HCT116 (cell line): ENCODE data around the gene OSBPL8. TPM values are rescaled to one million over a fixed set of nuclear protein-coding genes. Genes with fewer than 3 reads are reported as not detected.

Source experiments
- ATAC-seq: fragments of 200-7000 bp; cut with Tn5 transposase; 2 replicates; pipeline ENCODE4 v1.9.1; 2020; ENCODE audit warnings: mild to moderate bottlenecking, moderate library complexity
- BruUV-seq: library from RNA; stranded (reverse); fragments of 400-500 nt; replicated peaks from 2 replicates; lab custom pipeline; 2021; lab: Mats Ljungman, UMichigan
- CTCF ChIA-PET: fragments of 300-600 bp; sonication (Branson Sonifier 250); formaldehyde crosslinking; loops from one replicate; lab custom pipeline; 2021; ENCODE audit warnings: antibody characterized with exemption; lab: Charles Lee
- POLR2A ChIA-PET: fragments of 300-600, 350-600 bp; sonication (Branson Sonifier 250); formaldehyde crosslinking; loops from one replicate; lab custom pipeline; 2021; ENCODE audit warnings: antibody characterized with exemption; lab: Charles Lee
- RAD21 ChIA-PET, 2 experiments: fragments of 300-600 bp; sonication (Branson Sonifier 250); formaldehyde crosslinking; loops; one replicate each; lab custom pipeline; 2023; ENCODE audit warnings: low total read pairs in 2 of 2; ENCODE audit not compliant: uncharacterized antibody in 2 of 2, unreplicated experiment in 2 of 2, low non-redundant PET in 1 of 2; lab: Charles Lee
- DNase-seq: peaks from one replicate; pipeline ENCODE4 v3.0.0-alpha.2; 2010; ENCODE audit warnings: low read depth, low spot score
- H2AFZ ChIP-seq: fragments of 200-600 bp; shearing (Covaris generic), sonication (generic); 2 replicates; pipeline ENCODE4 v1.6.1; 2017; ENCODE audit warnings: low read depth, mixed run types, mixed read lengths, antibody characterized with exemption, low read length; ENCODE audit not compliant: poor library complexity, severe bottlenecking
- H3K27ac ChIP-seq: 2 replicates; pipeline ENCODE4 v1.5.1; 2012; ENCODE audit warnings: low read depth, low read length
- H3K27me3 ChIP-seq: fragments of 200-600 bp; sonication (generic); 2 replicates; pipeline ENCODE4 v1.6.1; 2016; ENCODE audit warnings: mixed run types, low read length, mixed read lengths; ENCODE audit not compliant: insufficient read depth
- H3K36me3 ChIP-seq, 2 experiments: fragments of 200-500 bp in 1 of 2; fragments of 200-600 bp in 1 of 2; sonication (Bioruptor generic) in 1 of 2; sonication (generic) in 1 of 2; 2 replicates each; pipeline versions ENCODE4 v1.5.1 to v1.6.1; 2014 to 2016; ENCODE audit warnings: low read length in 2 of 2, inconsistent platforms in 1 of 2, mixed read lengths in 1 of 2, mixed run types in 1 of 2; ENCODE audit not compliant: insufficient read depth in 2 of 2, control insufficient read depth in 1 of 2
- H3K4me1 ChIP-seq, 2 experiments: fragments of 200-600 bp in 1 of 2; sonication (generic) in 1 of 2; 2 replicates each; pipeline versions ENCODE4 v1.5.1 to v1.6.1; 2012 to 2017; ENCODE audit warnings: low read length in 2 of 2, inconsistent platforms in 1 of 2, mild to moderate bottlenecking in 1 of 2, mixed read lengths in 1 of 2, mixed run types in 1 of 2, moderate library complexity in 1 of 2; ENCODE audit not compliant: insufficient read depth in 2 of 2, control insufficient read depth in 1 of 2
- H3K4me2 ChIP-seq: fragments of 200-600 bp; sonication (generic); 2 replicates; pipeline ENCODE4 v1.6.1; 2017; ENCODE audit warnings: mixed run types, low read length, mixed read lengths
- H3K4me3 ChIP-seq, 2 experiments: fragments of 200-600 bp in 1 of 2; sonication (generic) in 1 of 2; replicated peaks in 1 of 2; 2 replicates each; pipeline ENCODE4 v1.5.1; 2011 to 2016; ENCODE audit warnings: low read length in 2 of 2, control low read depth in 1 of 2, low read depth in 1 of 2, mild to moderate bottlenecking in 1 of 2, mixed read lengths in 1 of 2, mixed run types in 1 of 2
- H3K79me2 ChIP-seq: fragments of 200-600 bp; sonication (generic); 2 replicates; pipeline ENCODE4 v1.6.1; 2017; ENCODE audit warnings: mild to moderate bottlenecking, mixed run types, low read length, moderate library complexity, mixed read lengths; ENCODE audit not compliant: insufficient read depth
- H3K9ac ChIP-seq: fragments of 200-600 bp; sonication (generic); 2 replicates; pipeline ENCODE4 v1.6.1; 2016; ENCODE audit warnings: low read length, mixed read lengths
- H3K9me2 ChIP-seq: fragments of 200-600 bp; sonication (generic), shearing (Covaris generic); 2 replicates; pipeline ENCODE4 v1.6.1; 2017; ENCODE audit warnings: mixed run types, mild to moderate bottlenecking, moderate library complexity; ENCODE audit not compliant: insufficient read depth
- H3K9me3 ChIP-seq, 2 experiments: fragments of 200-500 bp in 1 of 2; fragments of 200-600 bp in 1 of 2; sonication (Bioruptor generic) in 1 of 2; sonication (generic) in 1 of 2; 2 replicates each; pipeline ENCODE4 v1.6.1; 2014 to 2017; ENCODE audit warnings: low read length in 2 of 2, mixed read lengths in 2 of 2, inconsistent platforms in 1 of 2, low read depth in 1 of 2, mild to moderate bottlenecking in 1 of 2, mixed run types in 1 of 2, moderate library complexity in 1 of 2; ENCODE audit not compliant: control insufficient read depth in 1 of 2, insufficient read depth in 1 of 2
- H4K20me1 ChIP-seq: fragments of 200-600 bp; sonication (generic), shearing (Covaris generic); 2 replicates; pipeline ENCODE4 v1.6.1; 2017; ENCODE audit warnings: mixed run types, mild to moderate bottlenecking, moderate library complexity; ENCODE audit not compliant: insufficient read depth
- ATF3 ChIP-seq: IDR thresholded peaks from 2 replicates; pipeline ENCODE4 v1.6.1; 2012
- CBX3 ChIP-seq: IDR thresholded peaks from 2 replicates; pipeline ENCODE4 v1.6.1; 2012; ENCODE audit warnings: low read depth
- EGR1 ChIP-seq: IDR thresholded peaks from 2 replicates; pipeline ENCODE4 v1.6.1; 2012; ENCODE audit warnings: low read depth
- ELF1 ChIP-seq: IDR thresholded peaks from 2 replicates; pipeline ENCODE4 v1.6.1; 2012; ENCODE audit warnings: low read depth, borderline replicate concordance
- EZH2 ChIP-seq: fragments of 200-600 bp; sonication (generic); IDR thresholded peaks from 2 replicates; pipeline ENCODE4 v1.6.1; 2017; ENCODE audit warnings: antibody characterized with exemption, mixed run types
- EZH2phosphoT487 ChIP-seq: fragments of 200-600 bp; IDR thresholded peaks from 2 replicates; pipeline ENCODE4 v1.6.1; 2018; ENCODE audit warnings: antibody characterized with exemption, borderline replicate concordance
- FOSL1 ChIP-seq: IDR thresholded peaks from 2 replicates; pipeline ENCODE4 v1.6.1; 2012; ENCODE audit warnings: low read depth
- JUND ChIP-seq: IDR thresholded peaks from 2 replicates; pipeline ENCODE4 v1.6.1; 2012
- MAX ChIP-seq: IDR thresholded peaks from 2 replicates; pipeline ENCODE4 v1.6.1; 2012
- POLR2A ChIP-seq: IDR thresholded peaks from 2 replicates; pipeline ENCODE4 v1.7.0; 2011; ENCODE audit warnings: borderline replicate concordance; ENCODE audit not compliant: insufficient read depth, insufficient read length; ENCODE audit errors: extremely low read depth
- POLR2AphosphoS5 ChIP-seq: IDR thresholded peaks from 2 replicates; pipeline ENCODE4 v1.6.1; 2011; ENCODE audit warnings: mild to moderate bottlenecking, low read depth, low read length, moderate library complexity
- RAD21 ChIP-seq: IDR thresholded peaks from 2 replicates; pipeline ENCODE4 v1.6.1; 2012; ENCODE audit warnings: low read depth, mild to moderate bottlenecking
- SIN3A ChIP-seq: IDR thresholded peaks from 2 replicates; pipeline ENCODE4 v1.6.1; 2012; ENCODE audit warnings: low read depth
- SRF ChIP-seq: IDR thresholded peaks from 2 replicates; pipeline ENCODE4 v1.6.1; 2012; ENCODE audit warnings: low read depth
- TCF7L2 ChIP-seq: IDR thresholded peaks from 2 replicates; pipeline ENCODE4 v1.7.0; 2011; ENCODE audit warnings: borderline replicate concordance, inconsistent platforms; ENCODE audit not compliant: insufficient read depth, insufficient read length; ENCODE audit errors: extremely low read depth
- YY1 ChIP-seq: IDR thresholded peaks from 2 replicates; pipeline ENCODE4 v1.6.1; 2011; ENCODE audit warnings: low read length, low read depth, moderate library complexity, mild to moderate bottlenecking; ENCODE audit not compliant: insufficient replicate concordance; ENCODE audit errors: extremely low read depth
- ZBTB33 ChIP-seq: IDR thresholded peaks from 2 replicates; pipeline ENCODE4 v1.6.1; 2011; ENCODE audit warnings: mild to moderate bottlenecking, low read length, moderate library complexity; ENCODE audit not compliant: insufficient replicate concordance; ENCODE audit errors: extremely low read depth
- ZFX ChIP-seq: fragments of 450-650 bp; IDR thresholded peaks from 2 replicates; pipeline ENCODE4 v1.6.1; 2017
- intact Hi-C: fragments of 100-400 bp; cut with micrococcal nuclease; formaldehyde crosslinking; loops from 2 replicates; pipeline ENCODE4 v1.10.0; 2022
- total RNA-seq: library from RNA; stranded (reverse); gene quantifications from one replicate; pipeline ENCODE4 v1.2.1, GENCODE V29; 2021; ENCODE audit not compliant: unreplicated experiment

Gene OSBPL8
- total RNA-seq, 1 experiment from 2014 or later, result 115 TPM

GRCh38 chr12:76391461-76391860 is 168.1 kb downstream of the OSBPL8 start:
- Histone ChIP-seq H3K9me3 (no peaks in the 10 kb centered on the region), H2AFZ (no peak overlapping the region), H3K36me3 (peaks cover 7 to 16% of the 10 kb centered on the region in 2 experiments; a peak in 2 of 4 replicates), H3K27me3 (no peaks in the 10 kb centered on the region), H3K27ac (no peak overlapping the region), H3K79me2 (no peaks in the 10 kb centered on the region), H3K4me1 (no peaks in the 10 kb centered on the region), H3K4me2 (no peak overlapping the region), H4K20me1 (no peaks in the 10 kb centered on the region), H3K9me2 (no peaks in the 10 kb centered on the region), H3K9ac (no peak overlapping the region), H3K4me3 (no peak overlapping the region)
- CTCF ChIA-PET, result no interaction called here
- intact Hi-C loops, result no loop called here
- DNase-seq, result no peak
- TF ChIP-seq ZBTB33 (no peak), POLR2A (no peak), YY1 (no peak), POLR2AphosphoS5 (no peak), SRF (no peak), ELF1 (no peak), CBX3 (no peak), FOSL1 (no peak), RAD21 (no peak), EZH2 (no peak), ATF3 (no peak), EZH2phosphoT487 (no peak), EGR1 (no peak), ZFX (no peak), SIN3A (no peak), MAX (no peak), JUND (no peak), TCF7L2 (no peak)
- BruUV-seq, result no TSS peak
- POLR2A ChIA-PET, result no interaction called here
- no peak for ATAC-seq
- RAD21 ChIA-PET, result no interaction called here
